OCI-LY3 (cell line): ENCODE results near the gene CROCC2.

ENCODE experiments used
- H2AFZ ChIP-seq: fragments of 200-600, 300-600 bp; shearing (Covaris generic); 2 replicates; pipeline ENCODE4 v1.6.0; 2014; ENCODE audit warnings: antibody characterized with exemption, low read depth, low read length
- H3K27ac ChIP-seq: fragments of 200-600, 300-600 bp; sonication (generic); 2 replicates; pipeline ENCODE4 v1.5.1; 2014; ENCODE audit warnings: mild to moderate bottlenecking, low read length, moderate library complexity, mixed read lengths
- H3K27me3 ChIP-seq: fragments of 200-600, 300-600 bp; sonication (generic); 2 replicates; pipeline ENCODE4 v1.6.1; 2014; ENCODE audit warnings: low read depth, low read length, mixed read lengths
- H3K36me3 ChIP-seq: fragments of 200-600, 300-600 bp; sonication (generic); replicated peaks from 2 replicates; pipeline ENCODE3; 2014; ENCODE audit warnings: low read depth, low read length, mixed read lengths
- H3K4me1 ChIP-seq: fragments of 300-600, 200-600 bp; sonication (generic); 2 replicates; pipeline ENCODE4 v1.6.1; 2014; ENCODE audit warnings: low read length, mixed read lengths
- H3K4me2 ChIP-seq: fragments of 200-600, 300-600 bp; sonication (generic); 2 replicates; pipeline ENCODE4 v1.6.1; 2014; ENCODE audit warnings: low read length, mixed read lengths
- H3K4me3 ChIP-seq: fragments of 300-600, 200-600 bp; sonication (generic); 2 replicates; pipeline ENCODE4 v1.5.1; 2014; ENCODE audit warnings: antibody characterized with exemption, mild to moderate bottlenecking, low read length, moderate library complexity
- H3K79me2 ChIP-seq: fragments of 300-600, 200-600 bp; shearing (Covaris generic); 2 replicates; pipeline ENCODE4 v1.6.1; 2014; ENCODE audit warnings: mild to moderate bottlenecking, low read length, mixed read lengths
- H3K9ac ChIP-seq: fragments of 300-600, 200-600 bp; shearing (Covaris generic); 2 replicates; pipeline ENCODE4 v1.6.0; 2014; ENCODE audit warnings: mild to moderate bottlenecking, low read length, moderate library complexity
- H3K9me3 ChIP-seq: fragments of 200-600, 300-600 bp; shearing (Covaris generic); 2 replicates; pipeline ENCODE4 v1.6.1; 2014; ENCODE audit warnings: low read length, mixed read lengths; ENCODE audit not compliant: insufficient read depth
- H4K20me1 ChIP-seq: fragments of 200-600, 300-600 bp; sonication (generic); 2 replicates; pipeline ENCODE4 v1.6.1; 2016; ENCODE audit warnings: low read length, mixed read lengths; ENCODE audit not compliant: insufficient read depth
- CTCF ChIP-seq: fragments of 200-600, 300-600 bp; sonication (generic); IDR thresholded peaks from 2 replicates; pipeline ENCODE4 v1.5.1; 2014; ENCODE audit warnings: antibody characterized with exemption, low read length, low read depth
- EZH2phosphoT487 ChIP-seq: fragments of 200-600 bp; shearing (Covaris generic); IDR thresholded peaks from 2 replicates; pipeline ENCODE4 v1.6.1; 2018; ENCODE audit warnings: antibody characterized with exemption, mixed run types, low read depth

The CROCC2 gene

GRCh38 chr2:240909216-240909974 lies 3.3 kb downstream of the CROCC2 start:
- H3K36me3 ChIP-seq: no peaks in the 10 kb centered on the region

GRCh38 chr2:240911641-240912265 lies 5.6 kb downstream of the CROCC2 start:
- Histone ChIP-seq H3K4me2 (no peak overlapping the region), H3K9ac (no peak overlapping the region), H4K20me1 (no peaks in the 10 kb centered on the region), H3K4me1 (peaks cover 2% of the 10 kb centered on the region), H3K4me3 (no peak overlapping the region), H3K36me3 (no peaks in the 10 kb centered on the region), H3K27ac (no peak overlapping the region), H3K79me2 (no peaks in the 10 kb centered on the region), H3K9me3 (no peaks in the 10 kb centered on the region), H2AFZ (no peak overlapping the region), H3K27me3 (0 out of 2 replicates have a peak, but pooled peaks cover 2% of the 10 kb centered on the region)
- TF ChIP-seq EZH2phosphoT487 (no peak), CTCF (no peak)

More at GRCh38 chr2:240909216-240909974, 3.3 kb downstream of the CROCC2 start:
- no peak overlapping the region for H3K4me3 ChIP-seq
- H3K9ac ChIP-seq: no peak overlapping the region
- no peaks in the 10 kb centered on the region for H3K27me3 ChIP-seq
- H3K9me3 ChIP-seq: no peaks in the 10 kb centered on the region
- no peaks in the 10 kb centered on the region for H3K79me2 ChIP-seq
- TF ChIP-seq EZH2phosphoT487: no peak
- no peak for TF ChIP-seq CTCF
- no peak overlapping the region for H3K27ac ChIP-seq
- no peak overlapping the region for H3K4me2 ChIP-seq
- H2AFZ ChIP-seq: no peak overlapping the region
- no peaks in the 10 kb centered on the region for H4K20me1 ChIP-seq
- H3K4me1 ChIP-seq: no peaks in the 10 kb centered on the region

GRCh38 chr2:240912878-240913809 lies 7.0 kb downstream of the CROCC2 start:
- no peak overlapping the region for H3K4me2 ChIP-seq

More at GRCh38 chr2:240912878-240913809, 7.0 kb downstream of the CROCC2 start:
- TF ChIP-seq CTCF (no peak), EZH2phosphoT487 (no peak)
- Histone ChIP-seq H3K27ac (no peak overlapping the region), H3K9me3 (no peaks in the 10 kb centered on the region), H3K4me1 (peaks cover 5% of the 10 kb centered on the region), H3K79me2 (no peaks in the 10 kb centered on the region), H4K20me1 (no peaks in the 10 kb centered on the region), H3K4me3 (no peak overlapping the region), H3K9ac (no peak overlapping the region), H3K27me3 (0 out of 2 replicates have a peak, but pooled peaks cover 2% of the 10 kb centered on the region), H2AFZ (no peak overlapping the region), H3K36me3 (no peaks in the 10 kb centered on the region)
